Measurements from ENCODE around the gene MLF2.

MLF2 gene

DNA sequence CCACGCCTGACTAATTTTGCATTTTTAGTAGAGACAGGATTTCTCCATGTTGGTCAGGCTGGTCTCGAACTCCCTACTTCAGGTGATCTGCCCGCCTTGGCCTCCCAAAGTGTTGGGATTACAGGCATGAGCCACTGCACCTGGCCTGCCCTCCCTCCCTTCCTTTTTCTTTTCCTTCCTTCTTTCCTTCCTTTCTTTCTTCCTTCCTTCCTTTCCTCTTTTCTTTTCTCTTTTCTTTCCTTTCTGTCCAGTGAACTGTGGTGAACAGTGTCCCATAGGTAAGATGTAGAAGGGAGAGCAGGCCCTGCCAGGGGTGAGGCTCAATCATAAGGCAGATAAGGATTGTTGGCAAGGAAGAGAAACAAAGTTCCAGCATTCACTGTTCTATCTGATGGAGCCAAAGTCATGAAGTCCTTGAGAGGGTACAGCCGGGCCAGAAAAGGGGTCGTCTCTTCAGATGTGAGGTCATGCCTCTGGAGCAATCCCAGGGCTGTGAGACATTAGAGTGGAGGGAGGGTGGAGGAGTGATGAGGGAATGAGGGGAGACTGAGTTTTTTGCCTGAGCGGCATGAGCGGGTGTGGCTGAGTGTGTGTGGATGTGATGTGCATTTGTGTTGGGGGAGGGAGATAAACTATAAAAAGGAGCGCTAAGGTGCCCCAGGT, 4.2 kb upstream of the MLF2 start:
- no peaks in the 10 kb centered on the region for H3K27me3 ChIP-seq (ENCODE audit: low read length)
- TF ChIP-seq, protein P1, sequence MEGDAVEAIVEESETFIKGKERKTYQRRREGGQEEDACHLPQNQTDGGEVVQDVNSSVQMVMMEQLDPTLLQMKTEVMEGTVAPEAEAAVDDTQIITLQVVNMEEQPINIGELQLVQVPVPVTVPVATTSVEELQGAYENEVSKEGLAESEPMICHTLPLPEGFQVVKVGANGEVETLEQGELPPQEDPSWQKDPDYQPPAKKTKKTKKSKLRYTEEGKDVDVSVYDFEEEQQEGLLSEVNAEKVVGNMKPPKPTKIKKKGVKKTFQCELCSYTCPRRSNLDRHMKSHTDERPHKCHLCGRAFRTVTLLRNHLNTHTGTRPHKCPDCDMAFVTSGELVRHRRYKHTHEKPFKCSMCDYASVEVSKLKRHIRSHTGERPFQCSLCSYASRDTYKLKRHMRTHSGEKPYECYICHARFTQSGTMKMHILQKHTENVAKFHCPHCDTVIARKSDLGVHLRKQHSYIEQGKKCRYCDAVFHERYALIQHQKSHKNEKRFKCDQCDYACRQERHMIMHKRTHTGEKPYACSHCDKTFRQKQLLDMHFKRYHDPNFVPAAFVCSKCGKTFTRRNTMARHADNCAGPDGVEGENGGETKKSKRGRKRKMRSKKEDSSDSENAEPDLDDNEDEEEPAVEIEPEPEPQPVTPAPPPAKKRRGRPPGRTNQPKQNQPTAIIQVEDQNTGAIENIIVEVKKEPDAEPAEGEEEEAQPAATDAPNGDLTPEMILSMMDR (IDR thresholded peaks at IDR 0.05; ENCODE audit: insufficient read depth, low read length, poor library complexity, severe bottlenecking): no peak
- no peak for TF ChIP-seq EZH2phosphoT487 (conservative IDR thresholded peaks at IDR 0.05; ENCODE audit: low read length)
- H3K4me2 ChIP-seq (ENCODE audit: low read depth, low read length, poor library complexity, severe bottlenecking): no peak overlapping the region
- H3K36me3 ChIP-seq (ENCODE audit: low read length): no peaks in the 10 kb centered on the region
- H3K27ac ChIP-seq (ENCODE audit: low read depth, low read length): no peak overlapping the region
- no peaks in the 10 kb centered on the region for H3K9me3 ChIP-seq (ENCODE audit: insufficient read depth, low read length)
- no peak overlapping the region for H2AFZ ChIP-seq (ENCODE audit: low read depth, low read length, severe bottlenecking)
- H3K9me2 ChIP-seq (replicated peaks; ENCODE audit: insufficient read depth, low read length): no peaks in the 10 kb centered on the region
- no peaks in the 10 kb centered on the region for H3F3A ChIP-seq (ENCODE audit: insufficient read depth)
- H3K9ac ChIP-seq (ENCODE audit: low read length): no peak overlapping the region
- H3K79me2 ChIP-seq (ENCODE audit: insufficient read depth, low read length): peaks cover 7% of the 10 kb centered on the region
- H3K4me3 ChIP-seq (ENCODE audit: insufficient read depth, low read length, poor library complexity, severe bottlenecking): no peak overlapping the region
- no peaks in the 10 kb centered on the region for H4K20me1 ChIP-seq (ENCODE audit: low read depth, low read length)

DNA sequence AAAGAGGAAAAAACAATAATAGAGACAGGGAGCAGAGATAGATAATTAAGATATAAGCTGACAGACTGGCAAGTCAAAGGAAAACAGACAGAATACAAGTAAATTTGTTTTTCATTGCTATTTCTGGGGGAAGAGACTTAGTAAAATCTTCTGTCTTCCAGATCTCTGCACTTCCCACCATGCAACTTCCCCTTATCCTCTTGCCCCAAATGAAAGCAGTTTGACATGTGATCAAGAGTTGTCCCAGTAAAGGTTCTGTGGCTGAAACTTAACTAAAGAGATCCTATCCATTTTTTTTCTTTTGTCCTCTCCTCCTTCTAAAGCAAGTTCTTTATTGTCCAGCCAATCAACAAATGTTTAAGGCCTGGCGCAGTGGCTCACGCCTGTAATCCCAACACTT, 1.5 kb upstream of the MLF2 start:
- Histone ChIP-seq H3K27me3 (ENCODE audit: low read length) (no peaks in the 10 kb centered on the region), H3K9me3 (ENCODE audit: insufficient read depth, low read length) (no peaks in the 10 kb centered on the region), H3F3A (ENCODE audit: insufficient read depth) (no peaks in the 10 kb centered on the region), H3K4me3 (ENCODE audit: insufficient read depth, low read length, poor library complexity, severe bottlenecking) (no peak overlapping the region), H3K9me2 (replicated peaks; ENCODE audit: insufficient read depth, low read length) (no peaks in the 10 kb centered on the region), H3K36me3 (ENCODE audit: low read length) (no peaks in the 10 kb centered on the region), H2AFZ (ENCODE audit: low read depth, low read length, severe bottlenecking) (no peak overlapping the region), H4K20me1 (ENCODE audit: low read depth, low read length) (no peaks in the 10 kb centered on the region), H3K27ac (ENCODE audit: low read depth, low read length) (no peak overlapping the region), H3K79me2 (ENCODE audit: insufficient read depth, low read length) (peaks cover 7% of the 10 kb centered on the region), H3K4me2 (ENCODE audit: low read depth, low read length, poor library complexity, severe bottlenecking) (no peak overlapping the region), H3K9ac (ENCODE audit: low read length) (no peak overlapping the region)
- TF ChIP-seq, protein P1 (IDR thresholded peaks at IDR 0.05; ENCODE audit: insufficient read depth, low read length, poor library complexity, severe bottlenecking): no peak
- no peak for TF ChIP-seq EZH2phosphoT487 (conservative IDR thresholded peaks at IDR 0.05; ENCODE audit: low read length)

DNA sequence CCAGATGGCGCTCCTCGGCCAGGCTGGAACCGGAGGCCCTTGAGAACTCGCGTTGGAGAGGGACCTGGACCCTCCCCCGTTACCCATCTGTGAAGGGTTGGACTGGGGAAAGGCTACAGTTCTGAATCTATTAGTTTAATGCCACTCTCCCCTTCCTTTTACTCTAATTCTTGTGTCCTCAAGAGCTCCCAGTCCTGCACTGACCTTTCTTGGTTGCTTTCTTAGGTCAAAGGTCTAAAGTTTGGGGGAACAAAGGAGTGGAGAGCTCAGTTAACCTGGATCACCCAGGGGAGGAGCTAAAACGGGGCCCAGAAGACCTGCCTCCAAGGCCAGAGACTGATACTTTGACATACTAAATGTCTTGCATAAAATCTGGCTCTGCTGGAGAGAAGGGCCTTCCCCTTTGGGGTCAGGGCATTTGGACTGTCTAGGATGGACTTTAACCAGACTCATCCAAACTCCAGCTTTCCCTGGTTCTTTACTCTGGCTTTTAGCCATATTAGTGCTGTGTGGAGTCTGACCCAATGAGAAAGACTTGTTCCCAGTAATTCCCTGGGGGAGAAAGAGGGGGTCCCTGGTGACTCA, 923 bp upstream of the MLF2 start:
- Histone ChIP-seq H3K27ac (ENCODE audit: low read depth, low read length) (no peak overlapping the region), H3K4me3 (ENCODE audit: insufficient read depth, low read length, poor library complexity, severe bottlenecking) (no peak overlapping the region)

More for the DNA sequence above, 923 bp upstream of the MLF2 start:
- Histone ChIP-seq H2AFZ (ENCODE audit: low read depth, low read length, severe bottlenecking) (no peak overlapping the region), H3K4me2 (ENCODE audit: low read depth, low read length, poor library complexity, severe bottlenecking) (peak overlapping the region; percentile 71), H4K20me1 (ENCODE audit: low read depth, low read length) (no peaks in the 10 kb centered on the region), H3F3A (ENCODE audit: insufficient read depth) (no peaks in the 10 kb centered on the region), H3K9me3 (ENCODE audit: insufficient read depth, low read length) (no peaks in the 10 kb centered on the region), H3K27me3 (ENCODE audit: low read length) (no peaks in the 10 kb centered on the region), H3K36me3 (ENCODE audit: low read length) (no peaks in the 10 kb centered on the region), H3K9me2 (replicated peaks; ENCODE audit: insufficient read depth, low read length) (no peaks in the 10 kb centered on the region), H3K79me2 (ENCODE audit: insufficient read depth, low read length) (peaks cover 7% of the 10 kb centered on the region), H3K9ac (ENCODE audit: low read length) (peak overlapping the region; percentile 98; the same call in 1 of the 2 replicates)
- TF ChIP-seq, protein P1 (IDR thresholded peaks at IDR 0.05; ENCODE audit: insufficient read depth, low read length, poor library complexity, severe bottlenecking): peak; percentile 74
- no peak for TF ChIP-seq EZH2phosphoT487 (conservative IDR thresholded peaks at IDR 0.05; ENCODE audit: low read length)
